A549 treated with Mapracorat at 1 μM for 4 hours (cell line): Measurements from ENCODE around the gene WSCD1. TPM values are rescaled to one million over a fixed set of nuclear protein-coding genes. Genes with fewer than 3 reads are reported as not detected.

Experiments
- total RNA-seq: library from RNA; stranded (reverse); fragments of 200-300 nt; extraction: Qiagen RNA extraction; gene quantifications from 5 replicates; pipeline ENCODE4 v1.2.3, GENCODE V29; 2022

WSCD1 gene
- 1.8 to 3.9 TPM (median 3.7 TPM) in 5 replicates for total RNA-seq

GRCh38 chr17:6069539-6070429 lies at the start of gene WSCD1:
Gene WSCD1 (plus strand): TSS chr17:6070379. CDS start chr17:6080659, 10,280 bp downstream.

